ENCODE measurements around the gene TMEM8B. TPM values are rescaled to one million over a fixed set of nuclear protein-coding genes. Genes with fewer than 3 reads are reported as not detected.

Gene TMEM8B
- polyA plus RNA-seq, 1 of the 3 experiments (the other 2 are of a cell fraction), result 5.8 TPM

DNA sequence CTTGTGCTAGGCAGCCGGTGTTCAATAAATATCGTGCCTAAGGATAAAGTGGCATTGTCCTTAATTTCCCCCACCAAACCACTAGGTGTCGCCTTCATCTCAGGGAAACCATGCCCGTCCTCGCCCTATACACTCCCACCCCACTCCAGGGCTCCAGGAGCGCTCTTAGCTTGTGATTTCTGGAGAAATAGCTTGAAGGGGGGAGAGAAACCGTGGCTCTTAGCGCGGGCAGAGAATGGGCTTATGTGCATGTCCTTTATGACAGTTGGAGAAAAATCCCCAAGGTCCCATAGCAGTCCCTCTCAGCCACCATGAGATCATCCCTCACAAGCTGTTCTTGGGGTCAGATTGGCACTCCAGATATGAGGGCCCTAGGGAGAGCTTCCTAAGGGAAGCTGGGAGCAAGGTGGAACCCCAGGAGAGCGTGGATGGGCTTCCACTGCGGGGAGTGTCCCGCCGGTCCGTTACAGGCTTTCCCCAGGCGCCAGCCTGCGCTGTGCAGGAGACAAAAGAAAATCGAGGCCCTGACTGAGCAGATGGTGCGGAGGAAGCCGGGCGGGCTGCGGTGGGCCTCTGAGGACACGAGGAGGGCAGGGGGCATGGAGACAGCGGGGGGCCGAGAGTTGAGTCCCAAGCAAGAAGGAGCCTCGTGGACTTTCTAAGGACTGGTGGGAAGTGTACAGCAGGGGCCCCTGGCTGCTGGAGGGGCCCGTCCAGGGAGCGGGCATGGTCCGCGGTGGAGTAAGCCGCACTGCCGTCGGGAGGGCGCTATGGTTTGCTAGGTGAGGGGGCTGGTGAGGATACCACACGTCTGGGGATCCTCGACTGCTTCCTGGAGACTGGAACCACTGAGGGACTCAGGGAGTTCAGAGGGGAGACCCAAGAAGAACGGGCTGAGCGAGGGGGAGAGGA lies 38.4 kb upstream of the TMEM8B start (continued):
- TF ChIP-seq TAF1 (IDR thresholded peaks at IDR 0.05; ENCODE audit: borderline replicate concordance, low read depth, low read length) (no peak), RCOR1 (IDR thresholded peaks at IDR 0.05; ENCODE audit: low read length) (no peak), TEAD4 (IDR thresholded peaks at IDR 0.05; ENCODE audit: borderline replicate concordance, insufficient read depth) (no peak), CHD2 (IDR thresholded peaks at IDR 0.05; ENCODE audit: low read length, partially characterized antibody) (no peak), RFX5 (IDR thresholded peaks at IDR 0.05; ENCODE audit: low read length) (no peak), SIN3A (IDR thresholded peaks at IDR 0.05; ENCODE audit: borderline replicate concordance, low read depth, low read length) (no peak), NFIC (IDR thresholded peaks at IDR 0.05; ENCODE audit: borderline replicate concordance) (no peak), TCF12 (IDR thresholded peaks at IDR 0.05) (no peak), FOXJ3 (CRISPR knock-in tag; IDR thresholded peaks at IDR 0.05) (no peak), EZH2phosphoT487 (IDR thresholded peaks at IDR 0.05; ENCODE audit: borderline replicate concordance, low read depth) (no peak), YY1 (IDR thresholded peaks at IDR 0.05; ENCODE audit: low read depth) (no peak)
- TF ChIP-seq, protein P1, sequence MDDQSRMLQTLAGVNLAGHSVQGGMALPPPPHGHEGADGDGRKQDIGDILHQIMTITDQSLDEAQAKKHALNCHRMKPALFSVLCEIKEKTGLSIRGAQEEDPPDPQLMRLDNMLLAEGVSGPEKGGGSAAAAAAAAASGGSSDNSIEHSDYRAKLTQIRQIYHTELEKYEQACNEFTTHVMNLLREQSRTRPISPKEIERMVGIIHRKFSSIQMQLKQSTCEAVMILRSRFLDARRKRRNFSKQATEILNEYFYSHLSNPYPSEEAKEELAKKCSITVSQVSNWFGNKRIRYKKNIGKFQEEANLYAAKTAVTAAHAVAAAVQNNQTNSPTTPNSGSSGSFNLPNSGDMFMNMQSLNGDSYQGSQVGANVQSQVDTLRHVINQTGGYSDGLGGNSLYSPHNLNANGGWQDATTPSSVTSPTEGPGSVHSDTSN (IDR thresholded peaks at IDR 0.05), result no peak

- DNase-seq, result peak; percentile 71
- ChIA-PET POLR2A (interaction anchor here (1.0 kb wide), 1 partner anchor 21 kb away, joined by 5 read pairs; the partner anchor contains the start of gene SPAG8), CTCF (interaction anchor here (1.6 to 6.5 kb wide), 4 partner anchors 21 to 90 kb away, joined by 4 to 136 read pairs (median 6); partner anchors contain the start of genes CREB3, SPAG8 and TLN1)
- Histone ChIP-seq H3K27ac (ENCODE audit: low read depth in 2 of 2, low read length in 1 of 2) (no peak within 1 kb of the TSS), H3K27me3 (ENCODE audit: insufficient read depth) (no peaks in the 10 kb centered on the region), H3F3A (replicated peaks; ENCODE audit: insufficient read depth) (peaks cover 4% of the 10 kb centered on the region), H3K4me3 (ENCODE audit: low read depth in 2 of 2, low read length in 1 of 2) (no peak within 1 kb of the TSS), H2AFZ (ENCODE audit: low read depth) (peak within 1 kb of the TSS; percentile 66; the same call in 1 of the 2 replicates), H3K9me2 (no peaks in the 10 kb centered on the region), H3K36me3 (replicated peaks in 1 of 2; ENCODE audit: control insufficient read depth in 1 of 2, insufficient read depth in 2 of 2, low read length in 1 of 2) (peaks cover 0 to 3% of the 10 kb centered on the region in 2 experiments), H3K79me2 (ENCODE audit: insufficient read depth) (no peaks in the 10 kb centered on the region), H4K20me1 (ENCODE audit: insufficient read depth) (no peaks in the 10 kb centered on the region), H3K4me2 (0 out of 2 replicates have a peak within 1 kb of the TSS, but pooled peaks have one; percentile 19), H3K9ac (no peak within 1 kb of the TSS), H3K9me3 (no peaks in the 10 kb centered on the region), H3K4me1 (ENCODE audit: control insufficient read depth in 1 of 2, insufficient read depth in 2 of 2, low read depth in 1 of 2, low read length in 1 of 2) (peaks cover 0 to 12% of the 10 kb centered on the region in 2 experiments; a peak in 1 of 4 replicates)
- whole genome bisulfite sequencing (ENCODE audit: low lambda C conversion rate), result 72% methylated on average over 58 of the region's 64 CpGs
- no peak for TF ChIP-seq GATA2 (CRISPR knock-in tag; IDR thresholded peaks at IDR 0.05)
- no peak for TF ChIP-seq IRF3 (IDR thresholded peaks at IDR 0.05; ENCODE audit: low read depth, low read length)
- no peak for TF ChIP-seq TAF1 (IDR thresholded peaks at IDR 0.05; ENCODE audit: borderline replicate concordance, low read depth, low read length)
- TF ChIP-seq RAD21 (IDR thresholded peaks at IDR 0.05; ENCODE audit: low read length), result no peak
- no peak for TF ChIP-seq FOXM1 (IDR thresholded peaks at IDR 0.05; ENCODE audit: low read depth)
- TF ChIP-seq JUND (IDR thresholded peaks at IDR 0.05), result no peak
- TF ChIP-seq NFIC (IDR thresholded peaks at IDR 0.05; ENCODE audit: borderline replicate concordance), result no peak
- no peak for TF ChIP-seq POLR2AphosphoS5 (IDR thresholded peaks at IDR 0.05; ENCODE audit: low read depth, low read length)
- TF ChIP-seq REST (IDR thresholded peaks at IDR 0.05; ENCODE audit: low read depth, low read length), result no peak
- TF ChIP-seq, protein P1 (IDR thresholded peaks at IDR 0.05), result no peak
- TF ChIP-seq YY1 (IDR thresholded peaks at IDR 0.05; ENCODE audit: low read depth), result no peak
- no peak for TF ChIP-seq ZBTB33 (IDR thresholded peaks at IDR 0.05; ENCODE audit: borderline replicate concordance, low read depth)
These were observed 37.6 kb upstream of the TMEM8B start, which contains the start of gene NPR2 for GRCh38 chr9:35791297-35791921. NPR2 (plus strand) TSS chr9:35791591; CDS start chr9:35792409, 818 bp downstream.

Measured in SK-N-SH (cell line).